MCF 10A (cell line): Measurements from ENCODE around the gene PALM2AKAP2. TPM values are rescaled to one million over a fixed set of nuclear protein-coding genes. Genes with fewer than 3 reads are reported as not detected.

Experiments used
- BruUV-seq: library from RNA; stranded (reverse); fragments of 400-500 nt; replicated peaks from 2 replicates; lab custom pipeline; 2021; lab: Mats Ljungman, UMichigan
- CTCF ChIA-PET: fragments of 300-600 bp; sonication (Branson Sonifier 250); formaldehyde crosslinking; extraction: SDS; loops from one replicate; lab custom pipeline; 2021; ENCODE audit warnings: antibody characterized with exemption, inconsistent platforms; lab: Yijun Ruan, JAX
- POLR2A ChIA-PET: fragments of 300-600, 350-650 bp; sonication (Branson Sonifier 250); formaldehyde crosslinking; extraction: SDS; loops from one replicate; lab custom pipeline; 2020; ENCODE audit warnings: antibody characterized with exemption, inconsistent platforms; lab: Yijun Ruan, JAX
- DNase-seq: peaks from one replicate; pipeline ENCODE4 v3.0.0-alpha.2; 2018; ENCODE audit not compliant: unreplicated experiment
- H3K27ac Mint-ChIP-seq: one replicate; pipeline ENCODE4 v1.8.0; 2022; ENCODE audit warnings: mild to moderate bottlenecking, low read depth, mixed read lengths; ENCODE audit not compliant: unreplicated experiment
- H3K27me3 Mint-ChIP-seq: one replicate; pipeline ENCODE4 v1.8.0; 2022; ENCODE audit warnings: mixed read lengths; ENCODE audit not compliant: insufficient read depth, unreplicated experiment
- H3K36me3 Mint-ChIP-seq: one replicate; pipeline ENCODE4 v1.8.0; 2022; ENCODE audit warnings: mild to moderate bottlenecking, moderate library complexity, mixed read lengths; ENCODE audit not compliant: insufficient read depth, unreplicated experiment
- H3K4me1 Mint-ChIP-seq: one replicate; pipeline ENCODE4 v1.8.0; 2022; ENCODE audit warnings: mixed read lengths; ENCODE audit not compliant: insufficient read depth, unreplicated experiment
- H3K4me3 Mint-ChIP-seq: one replicate; pipeline ENCODE4 v1.8.0; 2022; ENCODE audit warnings: mild to moderate bottlenecking, moderate library complexity, mixed read lengths; ENCODE audit not compliant: unreplicated experiment
- H3K9me3 Mint-ChIP-seq: one replicate; pipeline ENCODE4 v1.8.0; 2022; ENCODE audit warnings: mixed read lengths; ENCODE audit not compliant: unreplicated experiment
- CTCF ChIP-seq: fragments of 200-600 bp; IDR thresholded peaks from one replicate; pipeline ENCODE4 v1.8.0; 2022; ENCODE audit warnings: antibody characterized with exemption, mild to moderate bottlenecking; ENCODE audit not compliant: unreplicated experiment
- intact Hi-C: fragments of 100-400 bp; cut with micrococcal nuclease; formaldehyde crosslinking; loops from 2 replicates; pipeline ENCODE4 v1.14.1; 2022
- total RNA-seq: library from RNA; stranded (reverse); gene quantifications from 2 replicates; pipeline ENCODE4 v1.2.3, GENCODE V29; 2022

The PALM2AKAP2 gene
- total RNA-seq, 1 experiment from 2014 or later = 5.3 TPM

GRCh38 chr9:109776391-109776790 lies 3.6 kb upstream of the PALM2AKAP2 start:
- DNase-seq = peak; percentile 74
- H3K4me3 Mint-ChIP-seq = no peak overlapping the region
- no peaks in the 10 kb centered on the region for H3K27me3 Mint-ChIP-seq
- H3K9me3 Mint-ChIP-seq = no peaks in the 10 kb centered on the region
- no peak overlapping the region for H3K27ac Mint-ChIP-seq
- ChIA-PET POLR2A (interaction anchor here (1.2 kb wide), 1 partner anchor 42 kb away, joined by 3 read pairs; no protein-coding TSS in a partner anchor), CTCF (interaction anchor here (0.6 kb wide), 1 partner anchor 125 kb away, joined by 3 read pairs; no protein-coding TSS in a partner anchor)
- intact Hi-C loops = no loop called here
- no TSS peak for BruUV-seq
- no peaks in the 10 kb centered on the region for H3K36me3 Mint-ChIP-seq
- H3K4me1 Mint-ChIP-seq = peaks cover 4% of the 10 kb centered on the region
- TF ChIP-seq CTCF = no peak

- intact Hi-C loops = loop anchor here (1.0 to 5.0 kb wide), 2 partner anchors 128 to 206 kb away; no protein-coding TSS in a partner anchor
- no peak for DNase-seq
- no peaks in the 10 kb centered on the region for H3K36me3 Mint-ChIP-seq
- no TSS peak for BruUV-seq
- ChIA-PET CTCF (interaction anchor here (0.6 to 1.9 kb wide), 5 partner anchors 41 to 206 kb away, joined by 3 to 6 read pairs (median 3); no protein-coding TSS in a partner anchor), POLR2A (interaction anchor here (0.7 kb wide), 1 partner anchor 206 kb away, joined by 3 read pairs; no protein-coding TSS in a partner anchor)
- H3K4me1 Mint-ChIP-seq = peaks cover 6% of the 10 kb centered on the region
- no peak overlapping the region for H3K27ac Mint-ChIP-seq
- no peaks in the 10 kb centered on the region for H3K27me3 Mint-ChIP-seq
- no peak for TF ChIP-seq CTCF
- peak overlapping the region; percentile 80 for H3K4me3 Mint-ChIP-seq
- H3K9me3 Mint-ChIP-seq = no peaks in the 10 kb centered on the region
These were observed 545 bp downstream of the PALM2AKAP2 start for GRCh38 chr9:109780453-109781033.

- Mint-ChIP-seq H3K27me3 (no peaks in the 10 kb centered on the region), H3K4me3 (peak overlapping the region; percentile 80), H3K27ac (no peak overlapping the region), H3K4me1 (peaks cover 6% of the 10 kb centered on the region), H3K36me3 (no peaks in the 10 kb centered on the region), H3K9me3 (no peaks in the 10 kb centered on the region)
- TF ChIP-seq CTCF = no peak
- intact Hi-C loops = loop anchor here (5.0 kb wide), 1 partner anchor 129 kb away; no protein-coding TSS in a partner anchor
- ChIA-PET POLR2A (interaction anchor here (0.7 kb wide), 1 partner anchor 207 kb away, joined by 3 read pairs; no protein-coding TSS in a partner anchor), CTCF (interaction anchor here (0.8 to 1.9 kb wide), 3 partner anchors 42 to 207 kb away, joined by 3 to 6 read pairs (median 3); no protein-coding TSS in a partner anchor)
- no peak for DNase-seq
- no TSS peak for BruUV-seq
These were observed 1.1 kb downstream of the PALM2AKAP2 start for GRCh38 chr9:109781086-109781485.

GRCh38 chr9:109781541-109782197 lies 1.7 kb downstream of the PALM2AKAP2 start:
- H3K27ac Mint-ChIP-seq = no peak overlapping the region
- POLR2A ChIA-PET = no interaction called here

More at GRCh38 chr9:109781541-109782197, 1.7 kb downstream of the PALM2AKAP2 start:
- Mint-ChIP-seq H3K4me3 (no peak overlapping the region), H3K4me1 (peaks cover 6% of the 10 kb centered on the region), H3K27me3 (no peaks in the 10 kb centered on the region), H3K9me3 (no peaks in the 10 kb centered on the region), H3K36me3 (no peaks in the 10 kb centered on the region)
- BruUV-seq = no TSS peak
- TF ChIP-seq CTCF = no peak
- CTCF ChIA-PET = interaction anchor here (0.5 to 1.9 kb wide), 5 partner anchors 9 to 609 kb away, joined by 3 to 6 read pairs (median 3); no protein-coding TSS in a partner anchor
- intact Hi-C loops = loop anchor here (5.0 kb wide), 1 partner anchor 129 kb away; no protein-coding TSS in a partner anchor
- no peak for DNase-seq
